Fibroblast of villous mesenchyme (primary cell): ENCODE measurements around the gene GLRX2. TPM values are rescaled to one million over a fixed set of nuclear protein-coding genes. Genes with fewer than 3 reads are reported as not detected.
A peak's percentile ranks its signal among the peaks of the same experiment; 100 is the strongest.
"Not testable (repeated sequence)": the region's sequence is repeated elsewhere in the genome, so short reads cannot be mapped to it uniquely, and the experiment has no call there.

Experiments used
- DNase-seq: peaks from one replicate; pipeline ENCODE4 v3.0.0-alpha.2; 2010; ENCODE audit warnings: low read depth
- H3K4me3 ChIP-seq: 2 replicates; pipeline ENCODE4 v1.5.1; 2011; ENCODE audit warnings: low read depth, mild to moderate bottlenecking, low read length
- total RNA-seq: library from RNA; depleted of rRNA; stranded (reverse); fragments of >200 nt; gene quantifications from 2 replicates; pipeline ENCODE4 v1.2.3, GENCODE V29; 2012
- TF ChIP-seq, protein P1 (sequence below): IDR thresholded peaks from 2 replicates; pipeline ENCODE4 v1.5.1; 2012; ENCODE audit warnings: low read depth, mild to moderate bottlenecking, low read length; ENCODE audit not compliant: insufficient read depth

GLRX2 gene
- total RNA-seq, 1 donor: 7.8 TPM

GRCh38 chr1:193118803-193119730 lies 13.9 kb upstream of the GLRX2 start:
- H3K4me3 ChIP-seq: no peak overlapping the region
- DNase-seq: no peak
- TF ChIP-seq, protein P1, sequence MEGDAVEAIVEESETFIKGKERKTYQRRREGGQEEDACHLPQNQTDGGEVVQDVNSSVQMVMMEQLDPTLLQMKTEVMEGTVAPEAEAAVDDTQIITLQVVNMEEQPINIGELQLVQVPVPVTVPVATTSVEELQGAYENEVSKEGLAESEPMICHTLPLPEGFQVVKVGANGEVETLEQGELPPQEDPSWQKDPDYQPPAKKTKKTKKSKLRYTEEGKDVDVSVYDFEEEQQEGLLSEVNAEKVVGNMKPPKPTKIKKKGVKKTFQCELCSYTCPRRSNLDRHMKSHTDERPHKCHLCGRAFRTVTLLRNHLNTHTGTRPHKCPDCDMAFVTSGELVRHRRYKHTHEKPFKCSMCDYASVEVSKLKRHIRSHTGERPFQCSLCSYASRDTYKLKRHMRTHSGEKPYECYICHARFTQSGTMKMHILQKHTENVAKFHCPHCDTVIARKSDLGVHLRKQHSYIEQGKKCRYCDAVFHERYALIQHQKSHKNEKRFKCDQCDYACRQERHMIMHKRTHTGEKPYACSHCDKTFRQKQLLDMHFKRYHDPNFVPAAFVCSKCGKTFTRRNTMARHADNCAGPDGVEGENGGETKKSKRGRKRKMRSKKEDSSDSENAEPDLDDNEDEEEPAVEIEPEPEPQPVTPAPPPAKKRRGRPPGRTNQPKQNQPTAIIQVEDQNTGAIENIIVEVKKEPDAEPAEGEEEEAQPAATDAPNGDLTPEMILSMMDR: no peak

DNA sequence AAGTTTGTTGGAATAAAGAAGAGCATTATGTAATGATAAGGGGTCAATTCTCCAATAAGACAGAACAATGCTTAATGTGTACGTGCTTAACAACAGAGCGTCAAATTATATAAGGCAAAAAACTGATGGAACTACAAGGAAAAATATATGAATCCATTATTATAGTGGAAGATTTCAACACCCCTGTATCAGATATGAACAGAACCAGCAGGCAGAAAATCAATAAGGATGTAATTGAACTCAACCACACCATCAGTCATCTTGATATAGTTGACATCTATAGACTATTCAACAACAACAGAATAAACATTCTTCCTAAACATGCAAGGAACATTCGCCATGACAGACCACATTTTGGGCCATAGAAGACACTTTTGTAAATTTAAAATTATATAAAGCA lies 13.0 kb upstream of the GLRX2 start:
- DNase-seq: no peak
- TF ChIP-seq, protein P1: no peak
- no peak overlapping the region for H3K4me3 ChIP-seq

DNA sequence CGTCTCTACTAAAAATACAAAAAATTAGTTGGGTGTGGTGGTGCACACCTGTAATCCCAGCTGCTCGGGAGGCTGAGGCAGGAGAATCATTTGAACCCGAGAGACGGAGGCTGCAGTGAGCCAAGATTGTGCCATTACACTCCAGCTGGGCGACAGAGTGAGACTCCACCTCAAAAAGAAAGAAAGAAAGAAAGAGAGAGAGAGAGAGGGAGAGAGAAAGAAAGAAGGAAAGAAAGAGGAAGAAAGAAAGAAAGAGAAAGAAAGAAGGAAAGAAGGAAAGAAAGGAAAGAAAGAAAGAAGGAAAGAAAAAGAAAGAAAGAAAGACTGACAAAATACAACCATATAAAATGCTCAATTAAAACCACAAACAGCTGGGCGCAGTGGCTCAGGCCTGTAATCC lies 12.0 kb upstream of the GLRX2 start:
- not testable (repeated sequence) for DNase-seq

DNA sequence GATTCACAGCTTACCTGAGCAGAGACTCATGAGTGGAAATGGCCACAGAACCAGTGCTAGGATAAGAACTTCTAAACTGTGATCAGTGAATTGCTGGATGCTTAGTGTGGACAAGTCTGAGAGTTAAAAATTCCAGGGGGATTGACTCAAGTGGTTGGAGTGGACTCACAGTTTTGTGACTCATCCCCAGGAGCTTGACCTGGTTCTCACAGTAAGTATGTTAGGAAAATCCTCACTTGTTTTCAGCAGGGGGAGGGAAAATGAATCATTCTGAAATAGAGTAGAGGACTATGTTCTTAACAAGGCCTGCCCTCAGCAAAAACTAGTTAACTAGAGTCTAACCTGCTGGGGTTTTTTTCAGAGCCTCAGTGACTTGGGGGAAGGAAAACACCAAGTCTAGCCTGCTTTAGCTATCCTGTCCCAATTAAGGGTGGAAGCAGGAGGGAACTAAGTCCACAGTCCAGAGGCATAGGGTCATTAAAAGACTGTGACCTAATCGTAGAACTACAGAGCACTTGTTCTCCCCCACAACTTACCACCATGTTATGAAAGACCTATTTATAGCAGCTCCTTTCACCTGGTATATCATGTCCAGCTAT lies 10.5 kb upstream of the GLRX2 start:
- TF ChIP-seq, protein P1: no peak
- H3K4me3 ChIP-seq: no peak overlapping the region
- peak; percentile 98 for DNase-seq

More for the DNA sequence above, 12.0 kb upstream of the GLRX2 start:
- H3K4me3 ChIP-seq: not testable (repeated sequence)

GRCh38 chr1:193114485-193115095 lies 9.4 kb upstream of the GLRX2 start:
- DNase-seq: no peak
- TF ChIP-seq, protein P1: no peak
- H3K4me3 ChIP-seq: no peak overlapping the region

- peak; percentile 53 for DNase-seq
- no peak overlapping the region for H3K4me3 ChIP-seq
- TF ChIP-seq, protein P1: no peak
These were observed 8.7 kb upstream of the GLRX2 start for GRCh38 chr1:193113992-193114332.
